ENCODE measurements around the gene ZNF396.

The ZNF396 gene

GRCh38 chr18:35335866-35336265 is 41.3 kb downstream of the ZNF396 start:
- DNase-seq (ENCODE audit: low spot score), result no peak

- DNase-seq (ENCODE audit: low spot score), result no peak
Measured at GRCh38 chr18:35334821-35335220, 42.3 kb downstream of the ZNF396 start.

- DNase-seq (ENCODE audit: low spot score), result peak; percentile 54
Measured at GRCh38 chr18:35334212-35334611, 42.9 kb downstream of the ZNF396 start.

- no peak for DNase-seq (ENCODE audit: low spot score)
Measured at GRCh38 chr18:35331367-35332087, 45.6 kb downstream of the ZNF396 start.

- no peak for DNase-seq (ENCODE audit: low spot score)
Measured at GRCh38 chr18:35328868-35329267, 48.3 kb downstream of the ZNF396 start.

GRCh38 chr18:35326695-35327387 is 50.3 kb downstream of the ZNF396 start:
- DNase-seq (ENCODE audit: low spot score), result no peak

GRCh38 chr18:35324926-35325655 is 52.0 kb downstream of the ZNF396 start:
- DNase-seq (ENCODE audit: low spot score), result no peak

GRCh38 chr18:35322486-35323458 is 54.4 kb downstream of the ZNF396 start:
- no peak for DNase-seq (ENCODE audit: low spot score)

All from hematopoietic multipotent progenitor cell treated with erythropoietin and hydrocortisone succinate and interleukin-3 and kit ligand, for 15 days (in vitro differentiated cells).